SK-N-MC (cell line): ENCODE data around the gene RASA4B.

ENCODE experiments used
- DNase-seq: peaks from one replicate; pipeline ENCODE4 v3.0.0-alpha.2; 2011; ENCODE audit warnings: low read depth, low spot score
- H3K27ac ChIP-seq: fragments of 200-600 bp; sonication (generic); 2 replicates; pipeline ENCODE4 v1.5.1; 2016; ENCODE audit warnings: mixed run types
- H3K36me3 ChIP-seq: fragments of 200-600 bp; sonication (generic); 2 replicates; pipeline ENCODE4 v1.6.1; 2017; ENCODE audit warnings: antibody characterized with exemption, low read length, mixed read lengths; ENCODE audit not compliant: insufficient read depth
- H3K4me3 ChIP-seq: fragments of 200-600 bp; sonication (generic); 2 replicates; pipeline ENCODE4 v1.5.1; 2016
- H3K9ac ChIP-seq: fragments of 200-600 bp; sonication (generic); 2 replicates; pipeline ENCODE4 v1.8.0; 2017; ENCODE audit warnings: mixed run types, mixed read lengths; ENCODE audit not compliant: insufficient read length
- H3K9me3 ChIP-seq: fragments of 200-600 bp; sonication (generic); 2 replicates; pipeline ENCODE4 v1.6.1; 2017; ENCODE audit warnings: low read depth, mild to moderate bottlenecking, antibody characterized with exemption, low read length, moderate library complexity, mixed read lengths
- EZH2 ChIP-seq: fragments of 200-600 bp; sonication (generic); IDR thresholded peaks from one replicate; pipeline ENCODE4 v1.6.1; 2017; ENCODE audit warnings: antibody characterized with exemption
- FOXP2 ChIP-seq: optimal IDR thresholded peaks from 2 replicates; pipeline ENCODE3; 2011; ENCODE audit warnings: mild to moderate bottlenecking, moderate library complexity; ENCODE audit not compliant: insufficient read depth; ENCODE audit errors: extremely low read length, control extremely low read depth
- POLR2AphosphoS5 ChIP-seq: IDR thresholded peaks from 2 replicates; pipeline ENCODE4 v1.6.1; 2012; ENCODE audit warnings: mild to moderate bottlenecking, low read depth, low read length, borderline replicate concordance

The RASA4B gene

DNA sequence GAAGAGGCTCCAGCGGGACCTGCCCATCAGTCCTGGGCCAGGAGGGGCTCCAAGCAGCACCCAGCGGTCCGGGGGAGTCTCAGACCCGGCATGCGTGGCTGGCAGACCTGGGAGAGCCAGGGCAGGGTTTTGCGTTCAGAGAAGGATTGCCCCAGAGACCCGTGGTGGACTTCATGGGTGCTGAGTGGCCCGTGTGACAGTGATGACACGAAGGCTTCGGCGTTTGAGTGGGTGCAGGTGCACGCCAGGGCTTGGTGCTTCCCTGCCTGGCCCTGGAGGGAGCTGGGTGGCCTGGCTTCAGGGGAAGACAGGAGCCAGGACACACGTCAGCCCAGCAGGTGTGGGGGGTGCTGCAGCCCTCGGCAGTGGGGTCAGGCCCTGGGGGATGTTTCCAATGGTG is 70.3 kb downstream of the RASA4B start:
- H3K4me3 ChIP-seq, result no peak overlapping the region
- no peak overlapping the region for H3K9ac ChIP-seq
- H3K27ac ChIP-seq, result no peak overlapping the region
- no peaks in the 10 kb centered on the region for H3K9me3 ChIP-seq
- no peaks in the 10 kb centered on the region; the same call in 1 of the 2 replicates for H3K36me3 ChIP-seq
- TF ChIP-seq FOXP2, result no peak
- no peak for TF ChIP-seq EZH2
- no peak for TF ChIP-seq POLR2AphosphoS5
- no peak for DNase-seq

- Histone ChIP-seq H3K4me3 (no peak overlapping the region), H3K9me3 (no peaks in the 10 kb centered on the region), H3K9ac (no peak overlapping the region), H3K36me3 (no peaks in the 10 kb centered on the region; the same call in 1 of the 2 replicates), H3K27ac (no peak overlapping the region)
- no peak for TF ChIP-seq POLR2AphosphoS5
- no peak for TF ChIP-seq EZH2
- TF ChIP-seq FOXP2, result no peak
- DNase-seq, result no peak
Observed at GRCh38 chr7:102446387-102447156, 71.0 kb downstream of the RASA4B start.

- no peak overlapping the region for H3K4me3 ChIP-seq
- no peak for DNase-seq
- H3K9ac ChIP-seq, result no peak overlapping the region
- TF ChIP-seq FOXP2 (no peak), POLR2AphosphoS5 (no peak), EZH2 (no peak)
- H3K36me3 ChIP-seq, result no peaks in the 10 kb centered on the region; the same call in 1 of the 2 replicates
- H3K27ac ChIP-seq, result no peak overlapping the region
- no peaks in the 10 kb centered on the region for H3K9me3 ChIP-seq
Observed at GRCh38 chr7:102445674-102446071, 71.9 kb downstream of the RASA4B start.

DNA sequence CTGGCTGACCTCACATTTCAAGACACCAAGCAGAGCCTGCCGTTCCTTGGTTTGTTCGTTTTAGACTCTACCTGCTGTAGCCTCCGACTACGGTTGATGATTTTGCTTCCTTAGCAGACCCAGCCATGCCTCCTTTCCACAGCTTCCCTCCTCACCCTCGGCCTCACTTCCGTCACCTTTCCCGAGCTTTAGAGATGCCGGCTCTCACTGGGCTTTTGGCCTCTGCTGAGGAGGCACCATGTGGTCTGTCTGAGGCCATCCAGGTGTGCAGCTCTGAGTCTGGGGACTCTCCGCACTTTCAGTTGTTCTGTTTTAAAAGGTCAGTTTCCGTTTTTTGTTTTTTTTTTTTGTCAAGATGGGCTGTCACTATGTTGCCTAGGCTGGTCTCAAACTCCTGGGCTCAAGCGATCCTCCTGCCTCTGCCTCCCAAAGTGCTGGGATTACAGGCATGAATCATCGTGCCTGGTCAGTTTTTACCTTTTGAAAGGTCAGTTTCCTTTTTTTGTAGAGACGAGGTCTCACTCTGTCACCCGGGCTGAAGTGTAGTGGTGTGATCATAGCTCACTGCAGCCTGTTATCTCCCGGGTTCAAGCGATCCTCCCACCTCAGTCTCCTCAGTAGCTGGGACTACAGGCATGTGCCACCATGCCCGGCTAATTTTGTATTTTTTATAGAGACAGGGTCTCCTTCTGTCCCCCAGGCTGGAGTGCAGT is 72.5 kb downstream of the RASA4B start:
- H3K27ac ChIP-seq, result no peak overlapping the region
- H3K4me3 ChIP-seq, result no peak overlapping the region
- TF ChIP-seq FOXP2 (no peak), POLR2AphosphoS5 (no peak), EZH2 (no peak)

GRCh38 chr7:102439963-102440795 is 77.4 kb downstream of the RASA4B start:
- Histone ChIP-seq H3K9ac (no peak overlapping the region), H3K9me3 (no peaks in the 10 kb centered on the region), H3K27ac (no peak overlapping the region), H3K4me3 (no peak overlapping the region), H3K36me3 (no peaks in the 10 kb centered on the region; the same call in 1 of the 2 replicates)
- DNase-seq, result no peak
- TF ChIP-seq EZH2, result no peak

More for the DNA sequence above, 72.5 kb downstream of the RASA4B start:
- Histone ChIP-seq H3K9ac (no peak overlapping the region), H3K9me3 (no peaks in the 10 kb centered on the region), H3K36me3 (no peaks in the 10 kb centered on the region; the same call in 1 of the 2 replicates)
- no peak for DNase-seq

- Histone ChIP-seq H3K9me3 (no peaks in the 10 kb centered on the region), H3K9ac (no peak overlapping the region), H3K27ac (no peak overlapping the region), H3K4me3 (no peak overlapping the region), H3K36me3 (no peaks in the 10 kb centered on the region; the same call in 1 of the 2 replicates)
- no peak for TF ChIP-seq POLR2AphosphoS5
- TF ChIP-seq FOXP2, result no peak
- TF ChIP-seq EZH2, result no peak
- no peak for DNase-seq
Observed at GRCh38 chr7:102436118-102436517, 81.5 kb downstream of the RASA4B start.

DNA sequence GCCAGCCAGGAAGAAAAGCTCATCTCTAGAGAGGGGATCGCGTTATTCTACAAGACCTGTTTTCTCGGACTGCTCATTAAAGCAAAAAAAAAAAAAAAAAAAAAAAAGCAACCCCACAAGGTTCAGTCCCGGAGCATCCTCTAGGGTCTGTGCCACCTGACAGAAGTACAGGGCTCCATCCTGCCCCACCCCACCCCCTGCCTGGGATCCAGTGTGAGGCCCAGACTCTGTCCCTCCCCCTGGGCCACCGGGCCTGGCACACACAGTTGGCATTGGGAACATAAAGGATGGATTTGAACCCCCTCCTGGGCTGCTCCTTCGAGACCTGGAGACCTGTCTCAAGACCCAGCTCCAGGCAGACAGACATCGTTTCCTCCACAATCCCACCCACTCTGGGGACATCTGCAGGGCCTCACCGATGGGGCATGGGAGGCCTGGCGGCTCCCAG is 83.5 kb downstream of the RASA4B start:
- DNase-seq, result no peak
- H3K9ac ChIP-seq, result no peak overlapping the region
- no peaks in the 10 kb centered on the region for H3K9me3 ChIP-seq

GRCh38 chr7:102433219-102434038 is 84.1 kb downstream of the RASA4B start, which contains the start of gene ORAI2:
ORAI2 (plus strand) TSS chr7:102433575; CDS start chr7:102438957, 5,382 bp downstream.
- Histone ChIP-seq H3K27ac (peak within 1 kb of the TSS; percentile 91), H3K4me3 (peak within 1 kb of the TSS; percentile 75), H3K36me3 (no peaks in the 10 kb centered on the region), H3K9me3 (no peaks in the 10 kb centered on the region), H3K9ac (peak within 1 kb of the TSS; percentile 71)
- no peak for DNase-seq
- TF ChIP-seq POLR2AphosphoS5 (no peak), FOXP2 (no peak), EZH2 (no peak)

More for the DNA sequence above, 83.5 kb downstream of the RASA4B start:
- Histone ChIP-seq H3K4me3 (peak overlapping the region; percentile 75), H3K36me3 (no peaks in the 10 kb centered on the region; the same call in 1 of the 2 replicates), H3K27ac (no peak overlapping the region)
- TF ChIP-seq FOXP2 (no peak), EZH2 (no peak), POLR2AphosphoS5 (no peak)
